ENCODE measurements around the gene LHX4. TPM values are rescaled to one million over a fixed set of nuclear protein-coding genes. Genes with fewer than 3 reads are reported as not detected.

The LHX4 gene
- total and polyA plus RNA-seq, 9 of the 15 experiments (the other 6 are each of a cell fraction or from before 2014, with no cell fraction given), result 0.01 to 0.11 (median 0.07) TPM; not detected in 5

GRCh38 chr1:180186831-180187230, 43.2 kb upstream of the LHX4 start:
- BruUV-seq (replicated peaks), result no TSS peak
- 48% methylated on average over 8 of the region's 8 CpGs for WGBS (ENCODE audit: insufficient coverage, low coverage, missing lambda C conversion rate)
- intact Hi-C loops (cut with micrococcal nuclease) (loop anchor here (5.0 kb wide), 1 partner anchor 165 kb away; no protein-coding TSS in a partner anchor), in situ Hi-C loops (cut with MboI) (loop anchor here (5.0 to 10.0 kb wide), 3 partner anchors 60 to 298 kb away; no protein-coding TSS in a partner anchor)
- peaks cover 3% of the 10 kb centered on the region; the same call in 2 of the 3 replicates for H3K36me3 ChIP-seq (ENCODE audit: control insufficient read depth, insufficient read depth, low read length)
- H4K20me1 ChIP-seq (replicated peaks; ENCODE audit: control insufficient read depth, insufficient read depth, low read length), result no peaks in the 10 kb centered on the region; the same call in none of the 2 replicates
- H3K27ac ChIP-seq (ENCODE audit: extremely low read depth, low read depth, low read length), result no peak overlapping the region
- ChIA-PET CTCF (ENCODE audit: low intra/inter-chr PET ratio) (interaction anchor here (3.9 kb wide), 1 partner anchor 229 kb away, joined by 18 read pairs; no protein-coding TSS in a partner anchor), POLR2A (interaction anchor here (0.6 to 1.7 kb wide), 4 partner anchors 8 to 319 kb away, joined by 3 to 11 read pairs (median 3); no protein-coding TSS in a partner anchor)
- H3K79me2 ChIP-seq (ENCODE audit: control insufficient read depth, insufficient read depth, low read length), result no peaks in the 10 kb centered on the region
- DNase-seq (ENCODE audit: extremely low read depth in 1 of 4, low spot score in 3 of 4) (no peak), FAIRE-seq (no peak), ATAC-seq (no peak)
- no peak overlapping the region for H3K4me3 ChIP-seq
- peak overlapping the region in 1 of 2 experiments; percentile 69; a peak in 2 of 4 replicates for H3K9ac ChIP-seq (ENCODE audit: insufficient read depth in 1 of 2, low read depth in 2 of 2, low read length in 2 of 2)
- no peak for TF ChIP-seq CEBPB (tag; IDR thresholded peaks at IDR 0.05)
- no peak for TF ChIP-seq ZNF134 (CRISPR knock-in tag; conservative IDR thresholded peaks at IDR 0.05)
- TF ChIP-seq C11orf30 (IDR thresholded peaks at IDR 0.05; ENCODE audit: low read depth), result peak; percentile 58
- TF ChIP-seq MAFK (IDR thresholded peaks at IDR 0.05; ENCODE audit: low read length), result peak; percentile 6; the same call in 1 of the 2 replicates
- no peak for TF ChIP-seq ZNF318 (IDR thresholded peaks at IDR 0.05; ENCODE audit: borderline replicate concordance in 1 of 2, low read depth in 1 of 2)
- 0 out of 2 replicates have a peak, but pooled peaks have one; percentile 27 for TF ChIP-seq NFE2 (IDR thresholded peaks at IDR 0.05; ENCODE audit: low read depth)
- peak; percentile 73 for TF ChIP-seq ZNF316 (IDR thresholded peaks at IDR 0.05)
- H3K9me3 ChIP-seq (replicated peaks; ENCODE audit: control insufficient read depth, insufficient read depth, low read depth, low read length), result no peaks in the 10 kb centered on the region
- H3K4me2 ChIP-seq (ENCODE audit: insufficient read depth, low read length), result no peak overlapping the region
- no peaks in the 10 kb centered on the region for H3K9me1 ChIP-seq (ENCODE audit: control insufficient read depth, insufficient read depth, low read length)
- H3K27me3 ChIP-seq (ENCODE audit: control insufficient read depth in 2 of 2, insufficient read depth in 2 of 2, low read length in 2 of 2), result no peaks in the 10 kb centered on the region
- peaks cover 0 to 14% of the 10 kb centered on the region in 2 experiments; a peak in 3 of 5 replicates for H3K4me1 ChIP-seq (replicated peaks in 1 of 2; ENCODE audit: control insufficient read depth in 2 of 2, insufficient read depth in 2 of 2, low read length in 2 of 2)
- H2AFZ ChIP-seq (ENCODE audit: low read depth, low read length), result no peak overlapping the region

Measured in K562 (cell line).